CD4-positive, alpha-beta memory T cell (primary cell): ENCODE measurements around the gene HIRA. TPM values are rescaled to one million over a fixed set of nuclear protein-coding genes. Genes with fewer than 3 reads are reported as not detected.
A peak's percentile ranks its signal among the peaks of the same experiment; 100 is the strongest.
"Not testable (repeated sequence)": the region's sequence is repeated elsewhere in the genome, so short reads cannot be mapped to it uniquely, and the experiment has no call there.

Experiments
- CTCF ChIA-PET: fragments of 350-600 bp; sonication (Branson Sonifier 250); formaldehyde crosslinking; loops from one replicate; lab custom pipeline; 2021; ENCODE audit warnings: inconsistent platforms; ENCODE audit not compliant: partially characterized antibody; lab: Charles Lee
- POLR2A ChIA-PET: fragments of 350-600 bp; sonication (Branson Sonifier 250); formaldehyde crosslinking; loops from one replicate; lab custom pipeline; 2021; ENCODE audit not compliant: partially characterized antibody; lab: Charles Lee
- DNase-seq, 5 donors: peaks; one replicate each; pipeline versions ENCODE4 v3.0.0 to v3.0.0-alpha.2; 2020 to 2022; ENCODE audit warnings: mixed read lengths in 1 of 5
- H3K27ac ChIP-seq: one replicate; pipeline ENCODE4 v1.7.0; 2013; ENCODE audit warnings: low read depth, low read length
- H3K27me3 ChIP-seq: 2 replicates; pipeline ENCODE4 v1.7.0; 2013; ENCODE audit warnings: mild to moderate bottlenecking, low read length, moderate library complexity; ENCODE audit not compliant: insufficient read depth
- H3K36me3 ChIP-seq: 2 replicates; pipeline ENCODE4 v1.7.0; 2013; ENCODE audit warnings: mild to moderate bottlenecking, low read length, moderate library complexity; ENCODE audit not compliant: insufficient read depth
- H3K4me1 ChIP-seq: 2 replicates; pipeline ENCODE4 v1.7.0; 2013; ENCODE audit warnings: mild to moderate bottlenecking, low read length, moderate library complexity; ENCODE audit not compliant: insufficient read depth
- H3K4me3 ChIP-seq, 2 donors: one replicate each; pipeline ENCODE4 v1.7.0; 2013; ENCODE audit warnings: low read length in 2 of 2, mild to moderate bottlenecking in 1 of 2
- H3K9me3 ChIP-seq, 2 donors: one replicate each; pipeline ENCODE4 v1.7.0; 2013; ENCODE audit warnings: low read length in 2 of 2, control low read depth in 1 of 2; ENCODE audit not compliant: control insufficient read depth in 1 of 2
- H3K27ac Mint-ChIP-seq, 7 donors: one replicate each; pipeline ENCODE4 v1.8.0; 2020 to 2021; ENCODE audit warnings: mixed read lengths in 7 of 7, mild to moderate bottlenecking in 6 of 7, inconsistent platforms in 3 of 7, moderate library complexity in 3 of 7
- H3K27me3 Mint-ChIP-seq, 2 donors: one replicate each; pipeline ENCODE4 v1.8.0; 2020 to 2021; ENCODE audit warnings: mixed read lengths in 2 of 2
- H3K36me3 Mint-ChIP-seq, 2 donors: one replicate each; pipeline ENCODE4 v1.8.0; 2020 to 2021; ENCODE audit warnings: mixed read lengths in 2 of 2, inconsistent platforms in 1 of 2, mild to moderate bottlenecking in 1 of 2
- H3K4me1 Mint-ChIP-seq, 4 donors: one replicate each; pipeline ENCODE4 v1.8.0; 2020 to 2021; ENCODE audit warnings: mixed read lengths in 4 of 4, mild to moderate bottlenecking in 1 of 4
- H3K4me3 Mint-ChIP-seq, 8 donors: one replicate each; pipeline ENCODE4 v1.8.0; 2020 to 2021; ENCODE audit warnings: mixed read lengths in 8 of 8, mild to moderate bottlenecking in 7 of 8, moderate library complexity in 6 of 8, inconsistent platforms in 3 of 8
- H3K9me3 Mint-ChIP-seq, 8 donors: one replicate each; pipeline ENCODE4 v1.8.0; 2020 to 2021; ENCODE audit warnings: mixed read lengths in 8 of 8, mild to moderate bottlenecking in 5 of 8, inconsistent platforms in 3 of 8, moderate library complexity in 1 of 8
- intact Hi-C: fragments of 100-400 bp; cut with micrococcal nuclease; formaldehyde crosslinking; loops from one replicate; pipeline ENCODE4 v1.15.1; 2023
- polyA plus RNA-seq, 2 donors: library from polyadenylated mRNA; unstranded; fragments of 300-500 nt; fragmentation: Illumina TruSeq; gene quantifications; one replicate each; pipeline ENCODE4 v1.2.3, GENCODE V29; 2021
- total RNA-seq, 2 experiments: library from RNA; stranded (reverse); gene quantifications; one replicate each; pipeline ENCODE4 v1.2.3, GENCODE V29; 2021

HIRA gene
- total and polyA plus RNA-seq, 4 experiments from 2014 or later, result 1.4 to 30.8 (median 17.6) TPM

DNA sequence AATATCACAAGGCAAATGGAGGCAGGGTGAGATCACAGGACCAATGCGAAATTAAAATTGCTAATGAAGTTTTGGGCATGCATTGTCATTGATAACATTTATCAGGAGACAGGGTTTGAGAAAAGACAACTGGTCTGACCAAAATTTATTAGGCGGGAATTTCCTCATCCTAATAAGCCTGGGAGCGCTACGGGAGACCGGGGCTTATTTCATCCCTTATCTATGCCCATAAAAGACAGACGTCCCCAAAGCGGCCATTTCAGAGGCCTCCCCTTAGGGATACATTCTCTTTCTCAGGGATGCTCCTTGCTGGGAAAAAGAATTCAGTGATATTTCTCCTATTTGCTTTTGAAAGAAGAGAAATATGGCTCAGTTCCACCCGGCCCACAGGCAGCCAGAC is 111.4 kb downstream of the HIRA start:
- Mint-ChIP-seq H3K9me3 (peaks cover 0 to 57% (median 37%) of the 10 kb centered on the region in 8 donors), H3K36me3 (peaks cover 6 to 12% of the 10 kb centered on the region in 2 donors)
- CTCF ChIA-PET, H3K27ac ChIP-seq, H3K4me3 ChIP-seq, H3K4me1 Mint-ChIP-seq, H3K27me3 Mint-ChIP-seq, H3K27me3 ChIP-seq, H3K9me3 ChIP-seq, DNase-seq, intact Hi-C loops, H3K27ac Mint-ChIP-seq, H3K4me3 Mint-ChIP-seq, H3K4me1 ChIP-seq, H3K36me3 ChIP-seq, POLR2A ChIA-PET: not testable (repeated sequence)

DNA sequence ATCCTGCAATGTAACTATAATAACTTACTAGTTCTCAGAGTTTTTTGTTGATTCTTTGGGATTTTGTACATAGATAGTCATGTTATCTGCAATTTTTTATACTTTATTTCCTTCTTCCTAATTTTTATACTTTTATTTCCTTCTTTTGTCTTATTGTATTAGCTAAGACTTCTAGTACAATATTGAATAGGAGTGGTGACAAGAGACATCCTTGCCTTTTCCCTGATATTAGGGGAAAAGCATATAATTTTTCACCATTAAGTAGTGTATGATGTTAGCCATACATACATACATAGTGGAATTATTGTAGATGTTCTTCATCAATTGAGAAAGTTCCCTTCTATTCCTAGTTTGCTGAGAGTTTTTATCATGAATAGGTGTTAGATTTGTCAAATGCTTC is 112.3 kb downstream of the HIRA start:
- no peak overlapping the region for H3K27ac ChIP-seq
- no peaks in the 10 kb centered on the region for H3K36me3 ChIP-seq
- no peak overlapping the region for H3K27ac Mint-ChIP-seq
- H3K27me3 ChIP-seq, result no peaks in the 10 kb centered on the region
- H3K4me3 Mint-ChIP-seq, result no peak overlapping the region
- intact Hi-C loops, result no loop called here
- H3K9me3 ChIP-seq, result peaks cover 0 to 3% of the 10 kb centered on the region in 2 donors
- no peaks in the 10 kb centered on the region for H3K27me3 Mint-ChIP-seq
- peaks cover 6 to 14% of the 10 kb centered on the region in 2 donors for H3K36me3 Mint-ChIP-seq
- H3K4me1 ChIP-seq, result no peaks in the 10 kb centered on the region
- no peaks in the 10 kb centered on the region for H3K4me1 Mint-ChIP-seq
- DNase-seq, result no peak
- POLR2A ChIA-PET, result no interaction called here
- CTCF ChIA-PET, result no interaction called here
- H3K9me3 Mint-ChIP-seq, result peaks cover 2 to 61% (median 42%) of the 10 kb centered on the region in 8 donors
- no peak overlapping the region for H3K4me3 ChIP-seq

DNA sequence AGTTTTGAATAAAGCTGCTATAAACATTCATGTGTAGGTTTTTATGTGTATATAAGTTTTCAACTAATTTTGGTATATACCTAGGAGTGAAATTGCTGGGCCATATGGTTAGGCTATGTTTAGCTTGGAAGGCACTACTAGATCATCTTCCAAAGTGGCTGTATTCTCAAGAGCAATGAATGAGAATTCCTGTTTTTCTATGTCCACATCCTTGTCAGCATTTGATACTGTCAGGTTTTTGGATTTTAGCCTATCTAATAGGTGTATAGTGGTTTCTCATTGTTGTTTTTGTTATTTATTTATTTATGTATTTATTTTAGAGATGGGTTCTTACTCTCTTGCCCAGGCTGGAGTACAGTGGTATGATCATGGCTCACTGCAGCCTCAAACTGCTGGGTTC is 113.7 kb downstream of the HIRA start:
- Mint-ChIP-seq H3K4me3 (no peak overlapping the region), H3K27me3 (no peaks in the 10 kb centered on the region), H3K27ac (no peak overlapping the region), H3K36me3 (peaks cover 7 to 12% of the 10 kb centered on the region in 2 donors), H3K4me1 (no peaks in the 10 kb centered on the region), H3K9me3 (peaks cover 3 to 66% (median 45%) of the 10 kb centered on the region in 8 donors)
- intact Hi-C loops, result no loop called here
- no peaks in the 10 kb centered on the region for H3K36me3 ChIP-seq
- no peak overlapping the region for H3K27ac ChIP-seq
- H3K4me1 ChIP-seq, result no peaks in the 10 kb centered on the region
- ChIA-PET CTCF (no interaction called here), POLR2A (no interaction called here)
- H3K9me3 ChIP-seq, result peaks cover 0 to 3% of the 10 kb centered on the region in 2 donors
- DNase-seq, result no peak
- no peaks in the 10 kb centered on the region for H3K27me3 ChIP-seq
- no peak overlapping the region for H3K4me3 ChIP-seq

DNA sequence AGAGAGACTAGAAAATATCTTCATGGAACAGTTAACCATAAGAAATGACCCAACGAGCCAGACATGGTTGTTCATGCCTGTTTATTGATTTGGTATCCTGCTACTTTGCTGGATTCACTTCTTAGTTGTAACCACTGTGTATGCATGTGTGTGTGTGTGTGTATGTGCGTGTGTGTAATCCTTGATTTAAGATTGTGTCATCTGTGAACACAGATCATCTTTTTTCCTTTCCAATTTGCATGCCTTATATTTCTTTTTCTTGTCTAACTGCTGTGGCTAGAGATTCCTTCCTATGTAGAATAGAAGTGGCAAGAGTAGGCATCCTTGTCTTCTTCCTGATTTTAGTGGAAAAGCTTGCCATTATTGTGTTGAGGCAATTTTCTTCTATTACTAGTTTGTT is 123.7 kb downstream of the HIRA start:
- Mint-ChIP-seq H3K4me3 (no peak overlapping the region), H3K27ac (peak overlapping the region in 1 of 7 donors; percentile 5), H3K9me3 (no peaks in the 10 kb centered on the region), H3K4me1 (no peaks in the 10 kb centered on the region), H3K27me3 (no peaks in the 10 kb centered on the region), H3K36me3 (no peaks in the 10 kb centered on the region)
- intact Hi-C loops, result no loop called here
- CTCF ChIA-PET, result no interaction called here
- Histone ChIP-seq H3K27ac (no peak overlapping the region), H3K4me1 (no peaks in the 10 kb centered on the region), H3K27me3 (no peaks in the 10 kb centered on the region), H3K4me3 (no peak overlapping the region), H3K9me3 (no peaks in the 10 kb centered on the region), H3K36me3 (no peaks in the 10 kb centered on the region)
- POLR2A ChIA-PET, result no interaction called here
- no peak for DNase-seq

DNA sequence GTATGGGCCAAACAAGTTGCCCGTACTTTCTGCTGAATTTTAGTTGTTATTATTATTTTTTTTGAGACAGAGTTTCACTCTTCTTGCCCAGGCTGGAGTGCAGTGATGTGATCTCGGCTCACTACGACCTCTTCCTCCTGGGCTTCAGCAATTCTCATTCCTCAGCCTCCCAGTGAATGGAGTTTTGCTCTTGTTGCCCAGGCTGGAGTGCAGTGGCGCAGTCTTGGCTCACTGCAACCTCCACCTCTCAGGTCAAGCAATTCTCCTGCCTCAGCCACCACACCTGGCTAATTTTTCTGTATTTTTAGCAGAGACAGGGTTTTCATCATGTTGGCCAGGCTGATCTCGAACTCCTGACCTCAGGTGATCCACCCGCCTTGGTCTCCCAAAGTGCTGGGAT is 125.0 kb downstream of the HIRA start:
- intact Hi-C loops, H3K27ac ChIP-seq, H3K27me3 ChIP-seq, H3K27ac Mint-ChIP-seq, H3K4me1 ChIP-seq, CTCF ChIA-PET, H3K9me3 Mint-ChIP-seq, POLR2A ChIA-PET, H3K27me3 Mint-ChIP-seq, H3K9me3 ChIP-seq, H3K36me3 Mint-ChIP-seq, DNase-seq, H3K4me1 Mint-ChIP-seq, H3K36me3 ChIP-seq, H3K4me3 ChIP-seq, H3K4me3 Mint-ChIP-seq: not testable (repeated sequence)

DNA sequence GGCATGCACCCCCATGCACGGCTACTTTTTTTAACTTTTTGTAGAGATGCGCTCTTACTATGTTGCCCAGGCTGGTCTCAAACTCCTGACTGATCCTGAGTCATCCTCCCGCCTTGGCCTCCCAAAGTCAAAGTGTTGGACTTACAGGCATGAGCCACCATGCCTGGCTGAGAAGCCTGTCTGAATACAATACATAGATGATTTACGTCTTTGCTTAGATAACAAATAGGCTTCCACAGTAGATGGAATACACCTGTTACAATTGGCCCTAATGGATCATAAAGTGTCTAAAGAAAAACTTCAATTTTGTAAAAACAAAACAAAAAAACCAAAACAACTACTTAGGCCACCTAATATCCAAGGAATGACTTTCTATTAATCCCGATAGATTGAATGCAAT is 127.0 kb downstream of the HIRA start:
- intact Hi-C loops, result no loop called here
- POLR2A ChIA-PET, result no interaction called here
- CTCF ChIA-PET, result no interaction called here

DNA sequence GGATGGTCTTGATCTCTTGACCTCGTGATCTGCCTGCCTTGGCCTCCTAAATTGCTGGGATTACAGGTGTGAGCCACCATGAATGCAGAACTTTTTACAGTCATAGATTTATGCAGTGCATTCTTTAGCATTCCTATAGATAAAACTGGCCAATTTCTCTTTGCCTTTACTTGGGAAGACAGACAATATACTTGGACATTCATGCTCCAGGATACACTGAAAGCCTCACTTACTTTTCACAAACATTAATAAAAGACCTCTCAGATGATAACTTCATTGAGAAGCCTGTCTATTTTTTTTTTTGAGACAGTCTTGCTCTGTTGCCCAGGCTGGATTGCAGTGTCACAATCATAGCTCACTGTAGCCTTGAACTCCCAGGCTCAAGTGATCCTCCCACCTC is 127.7 kb downstream of the HIRA start:
- Histone ChIP-seq H3K4me1 (no peaks in the 10 kb centered on the region), H3K36me3 (no peaks in the 10 kb centered on the region), H3K27me3 (no peaks in the 10 kb centered on the region), H3K9me3 (no peaks in the 10 kb centered on the region), H3K4me3 (no peak overlapping the region), H3K27ac (no peak overlapping the region)
- Mint-ChIP-seq H3K4me3 (no peak overlapping the region), H3K9me3 (no peaks in the 10 kb centered on the region), H3K27me3 (no peaks in the 10 kb centered on the region), H3K27ac (no peak overlapping the region), H3K4me1 (no peaks in the 10 kb centered on the region), H3K36me3 (no peaks in the 10 kb centered on the region)
- CTCF ChIA-PET, result no interaction called here
- DNase-seq, result no peak
- POLR2A ChIA-PET, result no interaction called here
- intact Hi-C loops, result no loop called here

More for the DNA sequence above, 127.0 kb downstream of the HIRA start:
- H3K4me1 Mint-ChIP-seq, result no peaks in the 10 kb centered on the region
- no peak overlapping the region for H3K27ac ChIP-seq
- H3K36me3 ChIP-seq, result no peaks in the 10 kb centered on the region
- no peaks in the 10 kb centered on the region for H3K9me3 Mint-ChIP-seq
- no peak overlapping the region for H3K4me3 ChIP-seq
- H3K9me3 ChIP-seq, result no peaks in the 10 kb centered on the region
- H3K27me3 ChIP-seq, result no peaks in the 10 kb centered on the region
- no peak for DNase-seq
- no peak overlapping the region for H3K4me3 Mint-ChIP-seq
- H3K27me3 Mint-ChIP-seq, result no peaks in the 10 kb centered on the region
- H3K36me3 Mint-ChIP-seq, result no peaks in the 10 kb centered on the region
- no peaks in the 10 kb centered on the region for H3K4me1 ChIP-seq
- no peak overlapping the region for H3K27ac Mint-ChIP-seq

DNA sequence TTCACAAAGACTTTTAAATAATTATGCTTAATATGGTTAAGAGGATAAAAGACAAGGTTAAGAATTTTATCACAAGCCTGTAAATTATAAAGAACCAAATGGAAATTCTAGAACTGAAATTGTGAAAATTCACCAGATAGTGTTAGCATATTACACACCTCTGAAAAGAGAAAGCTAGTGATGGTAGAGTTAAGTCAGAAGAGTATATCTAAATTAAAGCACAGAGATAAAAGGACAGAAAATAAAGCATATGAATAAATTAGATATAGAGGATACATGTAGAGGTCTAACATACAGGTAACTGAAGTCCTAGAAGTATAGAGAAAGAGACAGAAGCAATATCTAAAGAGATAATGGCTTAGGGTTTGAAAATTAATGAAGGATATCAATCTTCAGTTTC is 135.8 kb downstream of the HIRA start:
- POLR2A ChIA-PET, result no interaction called here
- Mint-ChIP-seq H3K27ac (no peak overlapping the region), H3K9me3 (no peaks in the 10 kb centered on the region), H3K36me3 (no peaks in the 10 kb centered on the region), H3K4me1 (peaks cover 5 to 16% (median 10%) of the 10 kb centered on the region in 4 donors), H3K4me3 (no peak overlapping the region), H3K27me3 (peaks cover 0 to 4% of the 10 kb centered on the region in 2 donors)
- intact Hi-C loops, result no loop called here
- Histone ChIP-seq H3K9me3 (no peaks in the 10 kb centered on the region), H3K27me3 (no peaks in the 10 kb centered on the region), H3K4me1 (peaks cover 13% of the 10 kb centered on the region), H3K36me3 (no peaks in the 10 kb centered on the region), H3K4me3 (no peak overlapping the region), H3K27ac (no peak overlapping the region)
- CTCF ChIA-PET, result no interaction called here
- DNase-seq, result no peak
